ENCODE measurements around the gene FAM13C.
"Not testable (repeated sequence)": the region's sequence is repeated elsewhere in the genome, so short reads cannot be mapped to it uniquely, and the experiment has no call there.

GRCh38 chr10:59223597-59223996 lies 138.8 kb downstream of the FAM13C start:
- TF ChIP-seq, protein P1, sequence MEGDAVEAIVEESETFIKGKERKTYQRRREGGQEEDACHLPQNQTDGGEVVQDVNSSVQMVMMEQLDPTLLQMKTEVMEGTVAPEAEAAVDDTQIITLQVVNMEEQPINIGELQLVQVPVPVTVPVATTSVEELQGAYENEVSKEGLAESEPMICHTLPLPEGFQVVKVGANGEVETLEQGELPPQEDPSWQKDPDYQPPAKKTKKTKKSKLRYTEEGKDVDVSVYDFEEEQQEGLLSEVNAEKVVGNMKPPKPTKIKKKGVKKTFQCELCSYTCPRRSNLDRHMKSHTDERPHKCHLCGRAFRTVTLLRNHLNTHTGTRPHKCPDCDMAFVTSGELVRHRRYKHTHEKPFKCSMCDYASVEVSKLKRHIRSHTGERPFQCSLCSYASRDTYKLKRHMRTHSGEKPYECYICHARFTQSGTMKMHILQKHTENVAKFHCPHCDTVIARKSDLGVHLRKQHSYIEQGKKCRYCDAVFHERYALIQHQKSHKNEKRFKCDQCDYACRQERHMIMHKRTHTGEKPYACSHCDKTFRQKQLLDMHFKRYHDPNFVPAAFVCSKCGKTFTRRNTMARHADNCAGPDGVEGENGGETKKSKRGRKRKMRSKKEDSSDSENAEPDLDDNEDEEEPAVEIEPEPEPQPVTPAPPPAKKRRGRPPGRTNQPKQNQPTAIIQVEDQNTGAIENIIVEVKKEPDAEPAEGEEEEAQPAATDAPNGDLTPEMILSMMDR (conservative IDR thresholded peaks at IDR 0.05; ENCODE audit: low read depth, low read length): not testable (repeated sequence)
- TF ChIP-seq, protein P2, sequence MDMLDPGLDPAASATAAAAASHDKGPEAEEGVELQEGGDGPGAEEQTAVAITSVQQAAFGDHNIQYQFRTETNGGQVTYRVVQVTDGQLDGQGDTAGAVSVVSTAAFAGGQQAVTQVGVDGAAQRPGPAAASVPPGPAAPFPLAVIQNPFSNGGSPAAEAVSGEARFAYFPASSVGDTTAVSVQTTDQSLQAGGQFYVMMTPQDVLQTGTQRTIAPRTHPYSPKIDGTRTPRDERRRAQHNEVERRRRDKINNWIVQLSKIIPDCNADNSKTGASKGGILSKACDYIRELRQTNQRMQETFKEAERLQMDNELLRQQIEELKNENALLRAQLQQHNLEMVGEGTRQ (IDR thresholded peaks at IDR 0.05; ENCODE audit: low read depth, low read length): not testable (repeated sequence)
- not testable (repeated sequence) for TF ChIP-seq POLR2A (IDR thresholded peaks at IDR 0.05; ENCODE audit: low read depth, low read length); MAFK (IDR thresholded peaks at IDR 0.05; ENCODE audit: low read depth, low read length); SMC3 (IDR thresholded peaks at IDR 0.05; ENCODE audit: low read depth, low read length); CEBPB (IDR thresholded peaks at IDR 0.05; ENCODE audit: low read depth, low read length); FOS (IDR thresholded peaks at IDR 0.05; ENCODE audit: low read depth, low read length); BHLHE40 (IDR thresholded peaks at IDR 0.05; ENCODE audit: low read depth, low read length); RAD21 (IDR thresholded peaks at IDR 0.05; ENCODE audit: low read length); MXI1 (IDR thresholded peaks at IDR 0.05; ENCODE audit: borderline replicate concordance, low read depth, low read length)
